GM18502 (cell line): ENCODE results near the gene PLBD2.

Experiments
- ATAC-seq: cut with Tn5 transposase; IDR thresholded peaks from one replicate; pipeline ENCODE4 v1.9.1; 2021; ENCODE audit warnings: mild to moderate bottlenecking; ENCODE audit not compliant: unreplicated experiment, poor library complexity

The PLBD2 gene

GRCh38 chr12:113368331-113368730 lies 9.9 kb downstream of the PLBD2 start:
- ATAC-seq: no peak

GRCh38 chr12:113369391-113369985 lies 11.1 kb downstream of the PLBD2 start:
- no peak for ATAC-seq

GRCh38 chr12:113370923-113371682 lies 12.7 kb downstream of the PLBD2 start:
- no peak for ATAC-seq

- no peak for ATAC-seq
These were observed 13.4 kb downstream of the PLBD2 start for GRCh38 chr12:113371808-113372207.

GRCh38 chr12:113372371-113372770 lies 14.0 kb downstream of the PLBD2 start:
- no peak for ATAC-seq

- no peak for ATAC-seq
These were observed 15.1 kb downstream of the PLBD2 start for GRCh38 chr12:113373440-113373839.

- no peak for ATAC-seq
These were observed 15.6 kb downstream of the PLBD2 start for GRCh38 chr12:113373969-113374368.

- no peak for ATAC-seq
These were observed 16.5 kb downstream of the PLBD2 start for GRCh38 chr12:113374823-113375428.

GRCh38 chr12:113378291-113378690 lies 19.9 kb downstream of the PLBD2 start:
- no peak for ATAC-seq

- no peak for ATAC-seq
These were observed 22.8 kb downstream of the PLBD2 start for GRCh38 chr12:113381220-113381619.

- ATAC-seq: no peak
These were observed 23.8 kb downstream of the PLBD2 start for GRCh38 chr12:113382206-113382605.

- no peak for ATAC-seq
These were observed 26.4 kb downstream of the PLBD2 start for GRCh38 chr12:113384778-113385177.

GRCh38 chr12:113385282-113385882 lies 27.0 kb downstream of the PLBD2 start:
- ATAC-seq: no peak

- ATAC-seq: no peak
These were observed 28.6 kb downstream of the PLBD2 start for GRCh38 chr12:113386866-113387566.

- no peak for ATAC-seq
These were observed 29.2 kb downstream of the PLBD2 start for GRCh38 chr12:113387631-113388030.

GRCh38 chr12:113388351-113388750 lies 30.0 kb downstream of the PLBD2 start:
- ATAC-seq: no peak

- ATAC-seq: no peak
These were observed 32.0 kb downstream of the PLBD2 start for GRCh38 chr12:113390064-113391043.

GRCh38 chr12:113391145-113391544 lies 32.8 kb downstream of the PLBD2 start:
- no peak for ATAC-seq

- no peak for ATAC-seq
These were observed 33.4 kb downstream of the PLBD2 start for GRCh38 chr12:113391650-113392337.
